OCI-LY7 (cell line): ENCODE measurements around the gene PDZK1IP1. TPM values are rescaled to one million over a fixed set of nuclear protein-coding genes. Genes with fewer than 3 reads are reported as not detected.

ENCODE experiments used
- BruUV-seq: library from RNA; stranded (reverse); fragments of 400-500 nt; replicated peaks from 2 replicates; lab custom pipeline; 2021; lab: Mats Ljungman, UMichigan
- CTCF ChIA-PET: fragments of 300-600 bp; sonication (Branson Sonifier 250); formaldehyde crosslinking; loops from one replicate; lab custom pipeline; 2022; ENCODE audit warnings: antibody characterized with exemption; ENCODE audit not compliant: unreplicated experiment; lab: Charles Lee
- POLR2A ChIA-PET: fragments of 300-600 bp; sonication (Branson Sonifier 250); formaldehyde crosslinking; loops from one replicate; lab custom pipeline; 2022; ENCODE audit warnings: antibody characterized with exemption; lab: Charles Lee
- DNase-seq: peaks from one replicate; pipeline ENCODE4 v3.0.0-alpha.2; 2015; ENCODE audit warnings: low spot score
- H2AFZ ChIP-seq: fragments of 200-600 bp; sonication (generic), shearing (Covaris generic); 2 replicates; pipeline ENCODE4 v1.6.1; 2014; ENCODE audit warnings: mild to moderate bottlenecking, antibody characterized with exemption, low read length, moderate library complexity
- H3K27ac ChIP-seq: fragments of 200-600 bp; sonication (generic); 2 replicates; pipeline ENCODE4 v1.5.1; 2014; ENCODE audit warnings: mixed run types, low read depth, mild to moderate bottlenecking, moderate library complexity, low read length, inconsistent platforms; ENCODE audit not compliant: poor library complexity, severe bottlenecking
- H3K36me3 ChIP-seq: fragments of 200-600 bp; sonication (generic); 2 replicates; pipeline ENCODE4 v1.6.1; 2014; ENCODE audit warnings: mild to moderate bottlenecking, antibody characterized with exemption, low read length, moderate library complexity, mixed read lengths; ENCODE audit not compliant: insufficient read depth
- H3K4me1 ChIP-seq: fragments of 200-600 bp; sonication (generic); 2 replicates; pipeline ENCODE4 v1.5.1; 2014; ENCODE audit warnings: mild to moderate bottlenecking, low read length; ENCODE audit not compliant: insufficient read depth, poor library complexity, severe bottlenecking
- H3K4me2 ChIP-seq: fragments of 200-600 bp; sonication (generic); 2 replicates; pipeline ENCODE4 v1.6.1; 2014; ENCODE audit warnings: mild to moderate bottlenecking, low read length
- H3K4me3 ChIP-seq: fragments of 200-600 bp; sonication (generic); 2 replicates; pipeline ENCODE4 v1.5.1; 2014; ENCODE audit warnings: mild to moderate bottlenecking, low read depth, low read length; ENCODE audit not compliant: poor library complexity, severe bottlenecking
- H3K79me2 ChIP-seq: fragments of 200-600 bp; sonication (generic); 2 replicates; pipeline ENCODE4 v1.6.1; 2016; ENCODE audit warnings: low read depth, mild to moderate bottlenecking, low read length, moderate library complexity, mixed read lengths; ENCODE audit not compliant: insufficient read depth
- H3K9me2 ChIP-seq: fragments of 200-600 bp; sonication (generic); 2 replicates; pipeline ENCODE4 v1.6.1; 2016; ENCODE audit warnings: mild to moderate bottlenecking, low read length, mixed read lengths; ENCODE audit not compliant: insufficient read depth
- H3K9me3 ChIP-seq: fragments of 200-600 bp; sonication (generic); 2 replicates; pipeline ENCODE4 v1.6.1; 2014; ENCODE audit warnings: mild to moderate bottlenecking, mixed run types, low read length, mixed read lengths
- H4K20me1 ChIP-seq: fragments of 200-600 bp; sonication (generic); 2 replicates; pipeline ENCODE4 v1.6.1; 2014; ENCODE audit warnings: mild to moderate bottlenecking, antibody characterized with exemption, low read length, moderate library complexity, mixed read lengths; ENCODE audit not compliant: insufficient read depth
- CTCF ChIP-seq: fragments of 200-600 bp; sonication (generic); conservative IDR thresholded peaks from 2 replicates; pipeline ENCODE4 v1.5.1; 2014; ENCODE audit warnings: mild to moderate bottlenecking, antibody characterized with exemption, low read length, moderate library complexity, mixed read lengths
- EZH2phosphoT487 ChIP-seq: fragments of 200-600 bp; sonication (generic); IDR thresholded peaks from 2 replicates; pipeline ENCODE4 v1.6.1; 2018; ENCODE audit warnings: low read depth, borderline replicate concordance, mild to moderate bottlenecking, mixed run types, antibody characterized with exemption, low read length, moderate library complexity, mixed read lengths
- intact Hi-C: fragments of 100-400 bp; cut with micrococcal nuclease; formaldehyde crosslinking; loops from one replicate; pipeline ENCODE4 v1.10.0; 2022; ENCODE audit not compliant: unreplicated experiment
- total RNA-seq, 2 experiments: library from RNA; depleted of rRNA in 1 of 2; stranded (reverse); fragments of >200 nt in 1 of 2; shearing (Covaris generic) in 1 of 2; gene quantifications; 2 replicates each; pipeline ENCODE4 v1.2.3, GENCODE V29; 2014 to 2022

The PDZK1IP1 gene
- total RNA-seq, 2 experiments from 2014 or later, result not detected

GRCh38 chr1:47209091-47209490 is 19.3 kb upstream of the PDZK1IP1 start:
- no peaks in the 10 kb centered on the region for H3K4me1 ChIP-seq
- ChIA-PET CTCF (no interaction called here), POLR2A (interaction anchor here (0.7 kb wide), 1 partner anchor 8 kb away, joined by 3 read pairs; no protein-coding TSS in a partner anchor)
- no peak overlapping the region for H2AFZ ChIP-seq
- H3K27ac ChIP-seq, result no peak overlapping the region
- H4K20me1 ChIP-seq, result no peaks in the 10 kb centered on the region
- intact Hi-C loops, result no loop called here
- TF ChIP-seq CTCF (no peak), EZH2phosphoT487 (no peak)
- H3K9me3 ChIP-seq, result no peaks in the 10 kb centered on the region
- no peak overlapping the region for H3K4me2 ChIP-seq
- H3K4me3 ChIP-seq, result no peak overlapping the region
- H3K36me3 ChIP-seq, result no peaks in the 10 kb centered on the region
- DNase-seq, result no peak
- BruUV-seq, result no TSS peak
- no peaks in the 10 kb centered on the region for H3K9me2 ChIP-seq
- H3K79me2 ChIP-seq, result no peaks in the 10 kb centered on the region

GRCh38 chr1:47208374-47208850 is 18.6 kb upstream of the PDZK1IP1 start:
- CTCF ChIA-PET, result no interaction called here
- BruUV-seq, result no TSS peak
- Histone ChIP-seq H4K20me1 (no peaks in the 10 kb centered on the region), H3K27ac (no peak overlapping the region), H2AFZ (no peak overlapping the region), H3K4me2 (no peak overlapping the region), H3K36me3 (no peaks in the 10 kb centered on the region), H3K9me3 (no peaks in the 10 kb centered on the region), H3K4me1 (no peaks in the 10 kb centered on the region), H3K79me2 (no peaks in the 10 kb centered on the region), H3K4me3 (no peak overlapping the region), H3K9me2 (no peaks in the 10 kb centered on the region)
- intact Hi-C loops, result no loop called here
- TF ChIP-seq EZH2phosphoT487 (no peak), CTCF (no peak)
- no peak for DNase-seq
- POLR2A ChIA-PET, result no interaction called here

GRCh38 chr1:47207803-47208373 is 18.1 kb upstream of the PDZK1IP1 start:
- no peaks in the 10 kb centered on the region for H4K20me1 ChIP-seq
- H3K4me1 ChIP-seq, result no peaks in the 10 kb centered on the region
- H3K4me3 ChIP-seq, result no peak overlapping the region
- intact Hi-C loops, result no loop called here
- no peak overlapping the region for H3K27ac ChIP-seq
- H3K79me2 ChIP-seq, result no peaks in the 10 kb centered on the region
- TF ChIP-seq EZH2phosphoT487 (no peak), CTCF (no peak)
- no peak overlapping the region for H3K4me2 ChIP-seq
- DNase-seq, result no peak
- H3K9me2 ChIP-seq, result no peaks in the 10 kb centered on the region
- ChIA-PET CTCF (no interaction called here), POLR2A (no interaction called here)
- H3K36me3 ChIP-seq, result no peaks in the 10 kb centered on the region
- no peak overlapping the region for H2AFZ ChIP-seq
- 0 out of 2 replicates have a peak, but pooled peaks cover 5% of the 10 kb centered on the region for H3K9me3 ChIP-seq
- BruUV-seq, result no TSS peak
